Spleen (tissue), 11 donors: Measurements from ENCODE around the gene MRPS5. TPM values are rescaled to one million over a fixed set of nuclear protein-coding genes. Genes with fewer than 3 reads are reported as not detected.
"Not testable (repeated sequence)": the region's sequence is repeated elsewhere in the genome, so short reads cannot be mapped to it uniquely, and the experiment has no call there.

Source experiments
- DNase-seq: peaks from one replicate; pipeline ENCODE4 v3.0.0-alpha.2; 2020
- H3K27ac ChIP-seq, 8 donors: fragments of 200-600 bp; sonication (generic) in 7 of 8; 1 replicate in 4 of 8; 2 replicates in 4 of 8; pipeline versions ENCODE4 v1.5.0 to v1.8.0; 2016 to 2021; ENCODE audit warnings: inconsistent platforms in 4 of 8, mild to moderate bottlenecking in 4 of 8, moderate library complexity in 1 of 8
- H3K27me3 ChIP-seq, 7 donors: fragments of 200-600 bp; sonication (generic) in 6 of 7; replicated peaks in 1 of 7; 1 replicate in 4 of 7; 2 replicates in 3 of 7; pipeline versions ENCODE4 v1.5.0 to v1.8.0; 2016 to 2021; ENCODE audit warnings: inconsistent platforms in 3 of 7, mild to moderate bottlenecking in 1 of 7
- H3K36me3 ChIP-seq, 6 donors: fragments of 200-600 bp; sonication (generic) in 5 of 6; 1 replicate in 4 of 6; 2 replicates in 2 of 6; pipeline versions ENCODE4 v1.5.0 to v1.8.0; 2016 to 2021; ENCODE audit warnings: inconsistent platforms in 2 of 6
- H3K4me1 ChIP-seq, 6 donors: fragments of 200-600 bp; sonication (generic) in 5 of 6; 1 replicate in 3 of 6; 2 replicates in 3 of 6; pipeline versions ENCODE4 v1.5.0 to v1.8.0; 2016 to 2021; ENCODE audit warnings: inconsistent platforms in 3 of 6
- H3K4me3 ChIP-seq, 8 donors: fragments of 200-600 bp; sonication (generic) in 7 of 8; 1 replicate in 4 of 8; 2 replicates in 4 of 8; pipeline versions ENCODE4 v1.5.0 to v1.8.0; 2016 to 2021; ENCODE audit warnings: inconsistent platforms in 4 of 8, mild to moderate bottlenecking in 4 of 8, moderate library complexity in 2 of 8
- H3K9me3 ChIP-seq, 8 donors: fragments of 200-600 bp; sonication (generic) in 7 of 8; 1 replicate in 4 of 8; 2 replicates in 4 of 8; pipeline versions ENCODE4 v1.5.0 to v1.8.0; 2016 to 2021; ENCODE audit warnings: inconsistent platforms in 4 of 8
- CTCF ChIP-seq, 11 experiments: fragments of 200-600 bp in 7 of 11; fragments of 450-650 bp in 4 of 11; sonication (generic) in 4 of 11; IDR thresholded peaks in 8 of 11; conservative IDR thresholded peaks in 3 of 11; 1 replicate in 7 of 11; 2 replicates in 4 of 11; pipeline versions ENCODE4 v1.4.0 to v1.8.0; 2016 to 2021; ENCODE audit warnings: antibody characterized with exemption in 11 of 11, inconsistent platforms in 4 of 11, mild to moderate bottlenecking in 1 of 11
- POLR2A ChIP-seq, 3 donors: fragments of 450-650 bp; IDR thresholded peaks; one replicate each; pipeline ENCODE4 v1.5.1; 2017; ENCODE audit warnings: antibody characterized with exemption in 3 of 3, mild to moderate bottlenecking in 1 of 3
- POLR2AphosphoS5 ChIP-seq, 3 donors: sonication (generic); formaldehyde crosslinking; IDR thresholded peaks; one replicate each; pipeline ENCODE4 v1.5.1; 2017; ENCODE audit warnings: antibody characterized with exemption in 3 of 3
- WGBS, 5 donors: extraction: QIAGEN DNeasy Blood & Tissue Kit in 3 of 5; methylation state at CpG; one replicate each; pipeline versions ENCODE4 v1.1.5 to v1.1.7; 2013 to 2018; 5-methylcytosine and 5-hydroxymethylcytosine counted together
- intact Hi-C: fragments of 100-400 bp; cut with DNase I; formaldehyde crosslinking; loops from one replicate; pipeline ENCODE4 v1.15.0; 2023; ENCODE audit warnings: low total_unique reads
- polyA plus RNA-seq, 3 donors: library from polyadenylated mRNA; stranded (reverse); fragments of 200-250 nt; gene quantifications; one replicate each; pipeline ENCODE4 v1.2.1, GENCODE V29; 2013
- total RNA-seq, 7 donors: library from RNA; depleted of rRNA in 3 of 7; stranded (reverse); fragments of >200 nt in 3 of 7; fragmentation: NEBNext Ultra II Directional in 4 of 7; extraction: Animal tissue kit (Norgen Biotek cat#: 25700) in 4 of 7; gene quantifications; one replicate each; pipeline versions ENCODE4 v1.1.0 to v1.2.1, GENCODE V29; 2016 to 2021
- donor health status: healthy with polysubstance abuse.
- donor health status: DM: no; HTN: no; CAD: no; lungs with moderate emphysema.
- donor health status: DM: no; HTN: no; CAD: no.
- donor health status: Bipolar disorder and iron deficiency.
- donor health status: healthy.
- donor health status: DM: no; HTN: no; CAD: no.
- donor health status: DM: yes; HTN: yes; CAD: no.

MRPS5 gene
- total and polyA plus RNA-seq, 10 donors, result 37.5 to 92.2 (median 53.7) TPM

- no peaks in the 10 kb centered on the region for H3K27me3 ChIP-seq
- peaks cover 3 to 100% (median 99%) of the 10 kb centered on the region in 6 donors for H3K36me3 ChIP-seq
- TF ChIP-seq CTCF (IDR thresholded peaks at IDR 0.05 in 8 of 11, conservative IDR thresholded peaks at IDR 0.05 in 3 of 11), result no peak
- no peak for TF ChIP-seq POLR2AphosphoS5 (IDR thresholded peaks at IDR 0.05)
- TF ChIP-seq POLR2A (IDR thresholded peaks at IDR 0.05), result no peak
- no peaks in the 10 kb centered on the region for H3K4me1 ChIP-seq
- no peaks in the 10 kb centered on the region for H3K9me3 ChIP-seq
- no peak overlapping the region for H3K27ac ChIP-seq
- 92 to 97% (median 95%) methylated on average over 8 of the region's 8 CpGs for WGBS, 5 donors
- intact Hi-C loops, result no loop called here
- no peak for DNase-seq
- no peak overlapping the region for H3K4me3 ChIP-seq
These were observed 17.0 kb downstream of the MRPS5 start for GRCh38 chr2:95104606-95105005.

GRCh38 chr2:95099910-95100309, 21.7 kb downstream of the MRPS5 start:
- H3K4me1 ChIP-seq, result no peaks in the 10 kb centered on the region
- H3K27me3 ChIP-seq, result no peaks in the 10 kb centered on the region
- intact Hi-C loops, result no loop called here
- TF ChIP-seq POLR2AphosphoS5 (IDR thresholded peaks at IDR 0.05), result no peak
- no peak for TF ChIP-seq CTCF (IDR thresholded peaks at IDR 0.05 in 8 of 11, conservative IDR thresholded peaks at IDR 0.05 in 3 of 11)
- TF ChIP-seq POLR2A (IDR thresholded peaks at IDR 0.05), result no peak
- H3K27ac ChIP-seq, result no peak overlapping the region
- DNase-seq, result no peak
- H3K4me3 ChIP-seq, result no peak overlapping the region
- 89 to 93% (median 91%) methylated on average over 2 of the region's 2 CpGs for WGBS, 5 donors
- H3K36me3 ChIP-seq, result peaks cover 3 to 98% (median 74%) of the 10 kb centered on the region in 6 donors
- peaks cover 0 to 20% (median 13%) of the 10 kb centered on the region in 8 donors for H3K9me3 ChIP-seq

- H3K4me3 ChIP-seq, H3K27ac ChIP-seq, H3K4me1 ChIP-seq, DNase-seq, intact Hi-C loops, H3K27me3 ChIP-seq: not testable (repeated sequence)
- H3K9me3 ChIP-seq, result peaks cover 0 to 20% (median 13%) of the 10 kb centered on the region in 8 donors
- WGBS, 5 donors, result 94 to 96% (median 95%) methylated on average over 5 of the region's 5 CpGs
- H3K36me3 ChIP-seq, result peaks cover 3 to 98% (median 65%) of the 10 kb centered on the region in 6 donors
These were observed 23.3 kb downstream of the MRPS5 start for GRCh38 chr2:95098273-95098672.

GRCh38 chr2:95091885-95092555, 29.6 kb downstream of the MRPS5 start:
- Histone ChIP-seq H3K9me3 (peaks cover 0 to under 1% (median 0%) of the 10 kb centered on the region in 8 donors), H3K27me3 (no peaks in the 10 kb centered on the region), H3K4me3 (no peak overlapping the region), H3K4me1 (no peaks in the 10 kb centered on the region), H3K27ac (no peak overlapping the region), H3K36me3 (peaks cover 0 to 98% (median 62%) of the 10 kb centered on the region in 6 donors)
- TF ChIP-seq POLR2AphosphoS5 (IDR thresholded peaks at IDR 0.05) (no peak), CTCF (IDR thresholded peaks at IDR 0.05 in 8 of 11, conservative IDR thresholded peaks at IDR 0.05 in 3 of 11) (no peak), POLR2A (IDR thresholded peaks at IDR 0.05) (no peak)
- 91 to 99% (median 94%) methylated on average over 6 of the region's 6 CpGs for WGBS, 5 donors
- intact Hi-C loops, result no loop called here
- DNase-seq, result no peak
